ENCODE measurements around the gene CASP3. TPM values are rescaled to one million over a fixed set of nuclear protein-coding genes. Genes with fewer than 3 reads are reported as not detected.

The CASP3 gene
- 50.2 and 63.8 TPM in 2 replicates for total RNA-seq

GRCh38 chr4:184649026-184649970 lies at the start of gene CASP3, which contains the start of gene PRIMPOL:
Gene CASP3, minus strand, starts transcription at chr4:184649447. Its CDS starts 10,994 bp downstream, at chr4:184638453.
Gene PRIMPOL, plus strand, starts transcription at chr4:184649738. Its CDS starts 7,403 bp downstream, at chr4:184657141.

Other genes starting within 250 kb of the CASP3 start
- 25.5 and 28.1 TPM in 2 replicates for gene IRF2, start 174.9 kb downstream of the CASP3 start, total RNA-seq
- gene PRIMPOL, start 291 bp upstream of the CASP3 start, total RNA-seq: 11.0 and 16.0 TPM in 2 replicates
- gene CENPU, start 84.6 kb upstream of the CASP3 start, total RNA-seq: 26.2 and 28.2 TPM in 2 replicates
- 12.5 and 17.7 TPM in 2 replicates for gene ACSL1, start 176.5 kb upstream of the CASP3 start, total RNA-seq